KG1 (cell line): ENCODE measurements around the gene PJA2.
"Not testable (repeated sequence)": the region's sequence is repeated elsewhere in the genome, so short reads cannot be mapped to it uniquely, and the experiment has no call there.

Source experiments
- DNase-seq: peaks from one replicate; lab custom pipeline; 2025; lab: John Stamatoyannopoulos, UW

PJA2 gene

GRCh38 chr5:109409844-109410388, at the start of gene PJA2:
PJA2 (minus strand) TSS chr5:109409974; CDS start chr5:109383433, 26,541 bp downstream.
- DNase-seq: peak; percentile 90

GRCh38 chr5:109455598-109456096, 45.9 kb upstream of the PJA2 start:
- DNase-seq: no peak

- no peak for DNase-seq
These were observed 45.1 kb upstream of the PJA2 start for GRCh38 chr5:109454731-109455505.

GRCh38 chr5:109453251-109453650, 43.5 kb upstream of the PJA2 start:
- no peak for DNase-seq

- DNase-seq: no peak
These were observed 42.9 kb upstream of the PJA2 start for GRCh38 chr5:109452661-109453060.

GRCh38 chr5:109451146-109451545, 41.4 kb upstream of the PJA2 start:
- DNase-seq: no peak

- DNase-seq: no peak
These were observed 40.5 kb upstream of the PJA2 start for GRCh38 chr5:109450129-109450877.

- no peak for DNase-seq
These were observed 39.1 kb upstream of the PJA2 start for GRCh38 chr5:109448838-109449237.

- no peak for DNase-seq
These were observed 29.8 kb upstream of the PJA2 start for GRCh38 chr5:109439590-109439989.

GRCh38 chr5:109426075-109426474, 16.3 kb upstream of the PJA2 start:
- no peak for DNase-seq

- DNase-seq: not testable (repeated sequence)
These were observed 15.7 kb upstream of the PJA2 start for GRCh38 chr5:109425521-109425920.

GRCh38 chr5:109421956-109422355, 12.2 kb upstream of the PJA2 start:
- DNase-seq: no peak

- DNase-seq: no peak
These were observed 9.1 kb upstream of the PJA2 start for GRCh38 chr5:109418712-109419352.

GRCh38 chr5:109416882-109417281, 7.1 kb upstream of the PJA2 start:
- no peak for DNase-seq

GRCh38 chr5:109413921-109414461, 4.2 kb upstream of the PJA2 start:
- DNase-seq: not testable (repeated sequence)

- no peak for DNase-seq
These were observed 3.7 kb upstream of the PJA2 start for GRCh38 chr5:109413458-109413857.

GRCh38 chr5:109412981-109413402, 3.2 kb upstream of the PJA2 start:
- DNase-seq: no peak

- no peak for DNase-seq
These were observed 1.9 kb upstream of the PJA2 start for GRCh38 chr5:109411627-109412026.

GRCh38 chr5:109411149-109411514, 1.4 kb upstream of the PJA2 start:
- DNase-seq: no peak

GRCh38 chr5:109410389-109411148, 795 bp upstream of the PJA2 start:
- DNase-seq: peak; percentile 58
